Fibroblast of villous mesenchyme (primary cell): Measurements from ENCODE around the gene TNFRSF6B. TPM values are rescaled to one million over a fixed set of nuclear protein-coding genes. Genes with fewer than 3 reads are reported as not detected.

ENCODE experiments used
- DNase-seq: peaks from one replicate; pipeline ENCODE4 v3.0.0-alpha.2; 2010; ENCODE audit warnings: low read depth
- H3K4me3 ChIP-seq: 2 replicates; pipeline ENCODE4 v1.5.1; 2011; ENCODE audit warnings: low read depth, mild to moderate bottlenecking, low read length
- CTCF ChIP-seq: IDR thresholded peaks from 2 replicates; pipeline ENCODE4 v1.5.1; 2012; ENCODE audit warnings: low read depth, mild to moderate bottlenecking, low read length; ENCODE audit not compliant: insufficient read depth
- total RNA-seq: library from RNA; depleted of rRNA; stranded (reverse); fragments of >200 nt; gene quantifications from 2 replicates; pipeline ENCODE4 v1.2.3, GENCODE V29; 2012

The TNFRSF6B gene
- total RNA-seq, 1 donor: 31.5 TPM

- TF ChIP-seq CTCF: no peak
Measured at GRCh38 chr20:63672666-63673065, 23.8 kb upstream of the TNFRSF6B start.

GRCh38 chr20:63673951-63674350, 22.5 kb upstream of the TNFRSF6B start:
- TF ChIP-seq CTCF: no peak
- H3K4me3 ChIP-seq: no peak overlapping the region
- DNase-seq: no peak

More at GRCh38 chr20:63672666-63673065, 23.8 kb upstream of the TNFRSF6B start:
- H3K4me3 ChIP-seq: no peak overlapping the region
- DNase-seq: no peak

- no peak for DNase-seq
- TF ChIP-seq CTCF: no peak
- H3K4me3 ChIP-seq: no peak overlapping the region
Measured at GRCh38 chr20:63675681-63676368, 20.6 kb upstream of the TNFRSF6B start.

- H3K4me3 ChIP-seq: no peak overlapping the region
- DNase-seq: no peak
- no peak for TF ChIP-seq CTCF
Measured at GRCh38 chr20:63678071-63678470, 18.4 kb upstream of the TNFRSF6B start.

GRCh38 chr20:63678667-63679465, 17.6 kb upstream of the TNFRSF6B start:
- no peak overlapping the region for H3K4me3 ChIP-seq
- no peak for TF ChIP-seq CTCF
- DNase-seq: no peak

- TF ChIP-seq CTCF: no peak
- no peak overlapping the region for H3K4me3 ChIP-seq
- no peak for DNase-seq
Measured at GRCh38 chr20:63679799-63680305, 16.6 kb upstream of the TNFRSF6B start.
